Esophagus squamous epithelium (tissue), 4 donors: ENCODE data around the gene RXFP4.

Experiments
- CTCF ChIP-seq, 6 experiments: fragments of 450-650 bp in 4 of 6; fragments of 200-600 bp in 2 of 6; sonication (generic) in 2 of 6; IDR thresholded peaks; one replicate each; pipeline ENCODE4 v1.5.1; 2016 to 2019; ENCODE audit warnings: antibody characterized with exemption in 6 of 6, mild to moderate bottlenecking in 4 of 6, moderate library complexity in 4 of 6
- POLR2A ChIP-seq, 4 donors: fragments of 450-650 bp; IDR thresholded peaks; one replicate each; pipeline ENCODE4 v1.6.1; 2017; ENCODE audit warnings: antibody characterized with exemption in 4 of 4, mild to moderate bottlenecking in 4 of 4, moderate library complexity in 3 of 4

- TF ChIP-seq POLR2A (IDR thresholded peaks at IDR 0.05) (no peak), CTCF (IDR thresholded peaks at IDR 0.05) (no peak)
These were observed 29.2 kb downstream of the RXFP4 start for GRCh38 chr1:155970531-155971167.
